Choroid plexus epithelial cell (primary cell): ENCODE results near the gene CLCN5.
"Not testable (repeated sequence)": the region's sequence is repeated elsewhere in the genome, so short reads cannot be mapped to it uniquely, and the experiment has no call there.

Source experiments
- DNase-seq: peaks from one replicate; pipeline ENCODE4 v3.0.0-alpha.2; 2010; ENCODE audit warnings: low read depth
- H3K4me3 ChIP-seq: 2 replicates; pipeline ENCODE4 v1.5.1; 2011; ENCODE audit warnings: low read depth, mild to moderate bottlenecking, control low read depth, low read length, moderate library complexity
- TF ChIP-seq, protein P1 (sequence below): conservative IDR thresholded peaks from 2 replicates; pipeline ENCODE4 v1.5.1; 2011; ENCODE audit warnings: low read depth, mild to moderate bottlenecking, control low read depth, inconsistent platforms, low read length, moderate library complexity

Gene CLCN5

DNA sequence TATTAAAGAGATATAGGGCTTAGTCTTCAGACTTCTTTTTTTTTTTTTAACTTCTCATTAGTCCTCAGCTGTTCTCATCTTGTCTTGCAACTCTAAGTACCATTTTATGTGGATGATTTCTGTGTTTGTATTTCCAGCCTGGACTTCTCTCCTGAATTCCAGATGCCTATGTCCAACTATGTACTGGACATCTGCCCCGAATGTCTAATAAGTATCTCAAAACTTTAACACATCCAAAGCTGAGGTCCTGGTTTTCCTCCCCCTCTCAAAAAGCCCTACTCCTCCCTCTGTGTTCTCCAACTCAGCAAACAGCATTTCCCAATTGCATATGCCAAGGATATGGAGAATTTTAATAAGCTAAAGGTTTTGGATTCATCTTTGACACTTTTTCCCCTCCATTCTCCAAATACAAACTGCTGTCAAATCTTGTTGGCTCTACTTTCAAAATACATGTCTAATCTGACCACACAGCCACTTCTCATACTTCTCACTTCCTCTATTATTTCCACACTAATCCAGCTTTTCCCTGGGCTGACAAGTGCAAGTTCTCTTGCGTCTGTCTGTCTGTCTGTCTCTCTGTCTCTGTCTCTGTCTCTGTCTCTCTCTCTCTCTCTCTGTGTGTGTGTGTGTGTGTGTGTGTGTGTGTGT, 79.8 kb downstream of the CLCN5 start:
- H3K4me3 ChIP-seq = no peak overlapping the region
- no peak for DNase-seq
- TF ChIP-seq, protein P1, sequence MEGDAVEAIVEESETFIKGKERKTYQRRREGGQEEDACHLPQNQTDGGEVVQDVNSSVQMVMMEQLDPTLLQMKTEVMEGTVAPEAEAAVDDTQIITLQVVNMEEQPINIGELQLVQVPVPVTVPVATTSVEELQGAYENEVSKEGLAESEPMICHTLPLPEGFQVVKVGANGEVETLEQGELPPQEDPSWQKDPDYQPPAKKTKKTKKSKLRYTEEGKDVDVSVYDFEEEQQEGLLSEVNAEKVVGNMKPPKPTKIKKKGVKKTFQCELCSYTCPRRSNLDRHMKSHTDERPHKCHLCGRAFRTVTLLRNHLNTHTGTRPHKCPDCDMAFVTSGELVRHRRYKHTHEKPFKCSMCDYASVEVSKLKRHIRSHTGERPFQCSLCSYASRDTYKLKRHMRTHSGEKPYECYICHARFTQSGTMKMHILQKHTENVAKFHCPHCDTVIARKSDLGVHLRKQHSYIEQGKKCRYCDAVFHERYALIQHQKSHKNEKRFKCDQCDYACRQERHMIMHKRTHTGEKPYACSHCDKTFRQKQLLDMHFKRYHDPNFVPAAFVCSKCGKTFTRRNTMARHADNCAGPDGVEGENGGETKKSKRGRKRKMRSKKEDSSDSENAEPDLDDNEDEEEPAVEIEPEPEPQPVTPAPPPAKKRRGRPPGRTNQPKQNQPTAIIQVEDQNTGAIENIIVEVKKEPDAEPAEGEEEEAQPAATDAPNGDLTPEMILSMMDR = no peak

DNA sequence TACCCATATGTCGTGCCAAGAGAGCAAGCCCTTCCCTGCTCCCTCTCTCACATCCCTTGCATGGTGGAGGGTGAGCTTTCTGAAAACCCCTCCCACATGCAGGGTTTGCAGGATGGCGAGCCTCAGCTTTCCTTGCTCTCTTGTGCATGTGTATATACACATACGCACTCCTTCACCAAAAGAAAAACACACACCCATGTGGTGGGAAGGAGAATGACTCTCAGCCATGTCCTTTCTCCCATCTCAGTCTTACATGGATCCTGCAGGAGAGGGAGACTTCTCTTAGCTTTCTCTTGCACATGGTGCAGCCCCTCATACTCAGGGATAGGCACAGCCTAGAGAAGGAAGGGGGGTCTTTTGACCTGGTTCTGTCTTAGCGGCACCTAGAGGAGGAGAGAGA, 81.1 kb downstream of the CLCN5 start:
- TF ChIP-seq, protein P1 = no peak
- H3K4me3 ChIP-seq = no peak overlapping the region
- no peak for DNase-seq

DNA sequence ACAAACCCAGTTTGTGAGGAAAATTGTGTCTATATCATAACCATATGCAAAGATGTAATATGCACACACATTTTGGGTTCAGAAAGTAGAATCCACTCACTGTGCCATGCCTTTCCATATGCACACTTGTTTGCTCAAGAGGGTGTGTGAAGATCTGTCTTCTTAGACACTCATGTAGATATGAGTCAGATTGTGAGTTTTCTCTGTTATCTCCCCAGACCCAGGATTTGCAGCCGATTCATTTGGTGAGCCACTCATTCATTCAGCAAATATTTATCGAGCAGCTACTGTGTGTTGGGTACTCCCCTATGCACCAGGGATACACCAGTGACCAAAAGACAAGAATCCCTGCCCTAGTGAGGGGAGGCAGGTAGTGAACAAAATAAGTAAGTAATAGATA, 81.5 kb downstream of the CLCN5 start:
- no peak for DNase-seq
- H3K4me3 ChIP-seq = no peak overlapping the region
- TF ChIP-seq, protein P1 = no peak

DNA sequence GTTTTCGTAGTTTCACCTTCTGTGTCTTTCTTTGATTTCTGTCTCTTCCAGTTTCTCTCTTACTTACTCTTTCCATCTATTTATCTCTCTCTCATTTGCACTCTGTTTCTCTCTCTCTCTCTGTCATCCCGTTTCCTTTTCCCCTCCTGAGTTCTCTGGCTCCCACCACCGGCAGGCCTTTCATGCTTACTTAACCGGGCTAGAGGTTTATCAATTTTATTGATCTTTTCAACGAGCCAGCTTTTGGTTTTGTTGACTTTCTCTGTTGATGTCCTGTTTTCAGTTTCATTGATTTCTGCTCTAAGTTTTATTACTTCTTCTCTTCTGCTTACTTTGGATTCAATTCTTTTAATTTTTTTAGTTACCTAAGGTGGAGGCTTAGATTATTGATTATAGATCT, 103.2 kb downstream of the CLCN5 start:
- DNase-seq, H3K4me3 ChIP-seq: not testable (repeated sequence)

DNA sequence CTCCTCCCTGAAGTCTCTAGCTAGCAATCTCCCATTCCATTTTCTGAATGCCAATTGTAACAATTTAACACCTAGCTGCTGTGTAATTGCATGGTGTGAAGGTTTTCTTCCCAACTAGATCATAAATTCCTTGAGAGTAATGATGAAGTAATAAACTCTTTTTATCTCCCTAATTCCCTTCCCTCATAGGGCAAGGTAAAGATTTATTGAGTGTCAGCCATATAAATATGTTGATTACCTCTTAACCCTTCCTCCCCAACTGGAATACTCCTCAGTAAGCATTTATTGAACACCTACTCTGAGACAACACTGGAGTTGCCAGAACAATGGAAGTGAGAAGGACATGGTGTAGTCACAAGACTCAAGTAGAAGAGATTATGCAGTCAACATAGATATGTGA, 112.7 kb downstream of the CLCN5 start:
- H3K4me3 ChIP-seq = no peak overlapping the region
- TF ChIP-seq, protein P1 = no peak
- no peak for DNase-seq

DNA sequence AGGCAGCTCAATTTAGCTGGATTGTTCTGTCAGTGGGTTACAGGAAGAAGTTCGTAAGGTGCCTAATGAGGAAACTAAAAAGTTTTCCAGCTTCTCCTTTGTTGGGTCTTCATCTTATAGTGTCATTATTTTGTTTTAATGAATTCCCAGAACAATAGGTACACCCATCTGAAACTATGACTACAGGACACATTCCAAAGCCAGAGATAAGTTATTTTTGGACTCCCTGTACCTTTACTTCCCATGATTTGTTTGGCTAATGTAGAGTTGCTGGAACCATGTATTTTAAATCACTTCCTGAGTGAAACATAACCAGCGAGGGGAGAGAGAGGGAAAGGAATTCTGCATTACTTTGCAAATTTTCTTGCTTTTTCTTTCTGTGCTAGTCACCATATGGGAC, 114.0 kb downstream of the CLCN5 start:
- TF ChIP-seq, protein P1 = no peak
- peak overlapping the region; percentile 10 for H3K4me3 ChIP-seq
- peak; percentile 12 for DNase-seq

DNA sequence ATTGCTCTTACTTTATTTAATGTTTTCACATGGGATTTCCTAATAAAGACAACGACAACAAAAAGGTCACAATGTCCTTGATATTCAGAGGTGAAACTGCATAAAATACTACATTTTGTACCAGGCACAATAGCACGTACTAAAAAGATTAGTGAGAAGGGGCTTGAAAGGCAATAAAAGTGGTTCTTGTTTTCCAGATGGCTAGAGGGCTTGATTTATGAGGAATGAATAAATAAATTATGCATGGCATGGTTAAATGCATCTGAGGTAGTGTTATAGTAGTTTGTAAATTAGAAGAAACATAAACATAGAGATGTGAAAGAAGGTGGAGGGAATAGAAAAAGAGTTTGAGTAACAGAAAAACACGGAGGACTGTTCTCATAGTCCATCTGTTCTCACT, 123.4 kb downstream of the CLCN5 start:
- TF ChIP-seq, protein P1 = no peak
- H3K4me3 ChIP-seq = no peak overlapping the region
- DNase-seq = no peak

DNA sequence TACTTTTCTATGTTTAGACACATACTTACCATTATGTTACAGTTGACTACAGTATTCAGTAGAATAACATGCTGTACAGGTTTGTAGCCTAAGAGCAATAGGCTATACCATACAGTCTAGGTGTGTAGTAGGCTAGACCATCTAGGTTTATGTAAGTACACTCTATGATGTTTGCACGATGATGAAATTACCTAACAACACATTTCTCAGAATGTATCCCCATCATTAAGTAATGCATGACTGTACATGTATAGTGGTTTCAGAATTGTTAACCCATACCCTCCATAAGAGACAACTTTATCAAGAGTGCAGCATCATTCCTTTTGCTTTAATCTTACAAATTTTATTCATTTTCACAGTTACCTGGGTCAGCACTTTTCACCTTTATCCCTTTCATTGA, 126.8 kb downstream of the CLCN5 start:
- DNase-seq = no peak
- no peak overlapping the region for H3K4me3 ChIP-seq
- TF ChIP-seq, protein P1 = no peak
